ENCODE data around the gene PPP1R14C. TPM values are rescaled to one million over a fixed set of nuclear protein-coding genes. Genes with fewer than 3 reads are reported as not detected.

PPP1R14C gene
- total and polyA plus RNA-seq, 2 donors: 0.42 to 1.9 TPM

GRCh38 chr6:150152891-150153876 is 10.3 kb downstream of the PPP1R14C start:
- Histone ChIP-seq H3K27me3 (ENCODE audit: control insufficient read depth in 2 of 2, insufficient read depth in 1 of 2, low read length in 1 of 2) (peaks cover 0 to 13% of the 10 kb centered on the region in 2 donors), H3K9me3 (ENCODE audit: control insufficient read depth in 2 of 2, insufficient read depth in 1 of 2, low read length in 1 of 2) (no peaks in the 10 kb centered on the region), H3K27ac (ENCODE audit: low read depth in 1 of 2, low read length in 1 of 2) (no peak overlapping the region), H3K4me1 (ENCODE audit: control insufficient read depth in 2 of 2, insufficient read depth in 2 of 2, low read length in 2 of 2) (peaks cover 9 to 25% of the 10 kb centered on the region in 2 donors), H3K4me3 (ENCODE audit: low read length in 2 of 2) (no peak overlapping the region), H3K36me3 (ENCODE audit: control insufficient read depth in 2 of 2, insufficient read depth in 2 of 2, low read length in 1 of 2) (no peaks in the 10 kb centered on the region)
- 42% methylated on average over 9 of the region's 9 CpGs for WGBS
- peak in 2 of 9 donors; percentile 14 to 33 for DNase-seq (ENCODE audit: low read depth in 6 of 9, low spot score in 9 of 9)

DNA sequence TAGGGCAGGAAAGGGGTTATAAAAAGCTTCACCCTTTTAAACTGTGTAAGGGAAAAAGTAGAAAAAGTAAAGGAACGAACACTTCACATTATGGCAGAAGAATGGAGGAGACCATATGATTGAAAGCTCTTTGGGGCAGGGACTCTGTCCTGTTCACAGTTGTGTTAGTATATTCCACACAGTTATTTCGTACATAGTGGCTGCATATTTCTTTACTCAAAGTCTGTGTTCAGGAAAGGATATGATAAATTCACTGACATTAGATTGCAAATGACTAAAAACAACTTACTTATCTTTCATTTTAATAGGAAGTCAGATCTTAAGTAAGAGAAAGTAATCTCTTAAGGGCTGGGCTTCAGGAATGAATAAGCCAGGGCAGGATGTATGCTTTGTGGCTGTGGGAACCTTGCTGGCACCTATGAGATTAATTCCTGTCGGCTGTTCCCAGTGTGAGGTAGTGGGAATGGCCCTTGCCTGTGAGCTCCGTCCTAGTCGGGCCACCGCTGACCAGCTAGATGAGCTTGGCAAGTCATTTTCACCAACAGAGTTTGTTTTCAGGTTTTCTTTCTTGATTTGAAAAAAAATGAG is 11.2 kb downstream of the PPP1R14C start:
- H3K4me3 ChIP-seq (ENCODE audit: low read length in 2 of 2): no peak overlapping the region
- 88% methylated on average over 6 of the region's 6 CpGs for WGBS
- H3K4me1 ChIP-seq (ENCODE audit: control insufficient read depth in 2 of 2, insufficient read depth in 2 of 2, low read length in 2 of 2): peaks cover 9 to 25% of the 10 kb centered on the region in 2 donors
- H3K27me3 ChIP-seq (ENCODE audit: control insufficient read depth in 2 of 2, insufficient read depth in 1 of 2, low read length in 1 of 2): peaks cover 0 to 13% of the 10 kb centered on the region in 2 donors
- no peaks in the 10 kb centered on the region for H3K36me3 ChIP-seq (ENCODE audit: control insufficient read depth in 2 of 2, insufficient read depth in 2 of 2, low read length in 1 of 2)
- DNase-seq (ENCODE audit: low read depth in 6 of 9, low spot score in 9 of 9): no peak
- no peaks in the 10 kb centered on the region for H3K9me3 ChIP-seq (ENCODE audit: control insufficient read depth in 2 of 2, insufficient read depth in 1 of 2, low read length in 1 of 2)
- H3K27ac ChIP-seq (ENCODE audit: low read depth in 1 of 2, low read length in 1 of 2): no peak overlapping the region

DNA sequence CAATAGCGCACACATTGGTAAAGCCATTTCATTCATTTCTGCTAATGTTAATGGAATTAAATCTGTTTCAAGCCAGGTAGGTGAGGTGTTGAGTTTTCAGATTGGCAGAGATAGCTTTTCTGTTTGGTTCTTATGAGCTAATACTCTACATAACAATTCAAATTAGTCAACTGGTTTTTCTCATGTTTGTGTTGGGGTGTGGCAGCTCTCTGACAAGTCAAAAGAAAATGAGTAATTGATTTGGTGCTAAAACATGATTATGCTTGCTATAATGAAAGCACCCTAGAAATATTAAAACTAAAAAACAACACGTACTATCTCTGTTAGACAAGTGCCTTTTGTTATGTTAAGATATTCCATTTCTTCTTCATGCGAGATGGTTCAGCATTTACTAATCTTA is 13.6 kb downstream of the PPP1R14C start:
- H3K4me3 ChIP-seq (ENCODE audit: low read length in 2 of 2): no peak overlapping the region
- DNase-seq (ENCODE audit: low read depth in 6 of 9, low spot score in 9 of 9): no peak
- WGBS: 96% methylated on average over 3 of the region's 3 CpGs
- peaks cover 9 to 13% of the 10 kb centered on the region in 2 donors for H3K4me1 ChIP-seq (ENCODE audit: control insufficient read depth in 2 of 2, insufficient read depth in 2 of 2, low read length in 2 of 2)
- H3K27me3 ChIP-seq (ENCODE audit: control insufficient read depth in 2 of 2, insufficient read depth in 1 of 2, low read length in 1 of 2): peaks cover 0 to 3% of the 10 kb centered on the region in 2 donors
- no peaks in the 10 kb centered on the region for H3K36me3 ChIP-seq (ENCODE audit: control insufficient read depth in 2 of 2, insufficient read depth in 2 of 2, low read length in 1 of 2)
- H3K27ac ChIP-seq (ENCODE audit: low read depth in 1 of 2, low read length in 1 of 2): no peak overlapping the region
- no peaks in the 10 kb centered on the region for H3K9me3 ChIP-seq (ENCODE audit: control insufficient read depth in 2 of 2, insufficient read depth in 1 of 2, low read length in 1 of 2)

GRCh38 chr6:150157081-150157480 is 14.2 kb downstream of the PPP1R14C start:
- H3K4me1 ChIP-seq (ENCODE audit: control insufficient read depth in 2 of 2, insufficient read depth in 2 of 2, low read length in 2 of 2): peaks cover 9 to 13% of the 10 kb centered on the region in 2 donors
- no peak overlapping the region for H3K27ac ChIP-seq (ENCODE audit: low read depth in 1 of 2, low read length in 1 of 2)
- DNase-seq (ENCODE audit: low read depth in 6 of 9, low spot score in 9 of 9): no peak
- 10% methylated on average over 1 of the region's 1 CpG for WGBS
- no peaks in the 10 kb centered on the region for H3K9me3 ChIP-seq (ENCODE audit: control insufficient read depth in 2 of 2, insufficient read depth in 1 of 2, low read length in 1 of 2)
- H3K36me3 ChIP-seq (ENCODE audit: control insufficient read depth in 2 of 2, insufficient read depth in 2 of 2, low read length in 1 of 2): no peaks in the 10 kb centered on the region
- peaks cover 0 to 3% of the 10 kb centered on the region in 2 donors for H3K27me3 ChIP-seq (ENCODE audit: control insufficient read depth in 2 of 2, insufficient read depth in 1 of 2, low read length in 1 of 2)
- no peak overlapping the region for H3K4me3 ChIP-seq (ENCODE audit: low read length in 2 of 2)

DNA sequence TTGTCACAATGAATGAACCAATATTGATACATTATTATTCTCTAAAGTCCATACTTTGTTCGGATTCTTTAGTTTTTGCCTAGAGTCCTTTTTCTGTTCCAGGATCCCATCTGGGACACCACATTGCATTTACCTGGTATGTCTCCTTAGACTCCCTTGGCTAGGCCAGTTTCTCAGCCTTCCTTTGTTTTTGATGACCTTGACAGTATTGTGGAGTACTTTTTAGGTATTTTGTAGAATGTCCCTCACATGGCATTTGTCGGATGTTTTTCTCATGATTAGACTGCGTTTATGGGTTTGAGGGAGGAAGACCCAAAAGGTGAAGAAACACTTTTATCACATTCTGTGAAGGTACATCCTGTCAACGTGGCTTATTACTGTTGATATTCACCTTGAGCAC is 16.9 kb downstream of the PPP1R14C start:
- Histone ChIP-seq H3K27me3 (ENCODE audit: control insufficient read depth in 2 of 2, insufficient read depth in 1 of 2, low read length in 1 of 2) (no peaks in the 10 kb centered on the region), H3K4me3 (ENCODE audit: low read length in 2 of 2) (no peak overlapping the region), H3K4me1 (ENCODE audit: control insufficient read depth in 2 of 2, insufficient read depth in 2 of 2, low read length in 2 of 2) (no peaks in the 10 kb centered on the region), H3K9me3 (ENCODE audit: control insufficient read depth in 2 of 2, insufficient read depth in 1 of 2, low read length in 1 of 2) (no peaks in the 10 kb centered on the region), H3K27ac (ENCODE audit: low read depth in 1 of 2, low read length in 1 of 2) (no peak overlapping the region), H3K36me3 (ENCODE audit: control insufficient read depth in 2 of 2, insufficient read depth in 2 of 2, low read length in 1 of 2) (no peaks in the 10 kb centered on the region)
- DNase-seq (ENCODE audit: low read depth in 6 of 9, low spot score in 9 of 9): no peak
- 97% methylated on average over 4 of the region's 4 CpGs for WGBS

GRCh38 chr6:150163970-150164369 is 21.1 kb downstream of the PPP1R14C start:
- no peaks in the 10 kb centered on the region for H3K9me3 ChIP-seq (ENCODE audit: control insufficient read depth in 2 of 2, insufficient read depth in 1 of 2, low read length in 1 of 2)
- no peak for DNase-seq (ENCODE audit: low read depth in 6 of 9, low spot score in 9 of 9)
- no peak overlapping the region for H3K4me3 ChIP-seq (ENCODE audit: low read length in 2 of 2)
- peaks cover 0 to 3% of the 10 kb centered on the region in 2 donors for H3K4me1 ChIP-seq (ENCODE audit: control insufficient read depth in 2 of 2, insufficient read depth in 2 of 2, low read length in 2 of 2)
- WGBS: 99% methylated on average over 3 of the region's 3 CpGs
- no peak overlapping the region for H3K27ac ChIP-seq (ENCODE audit: low read depth in 1 of 2, low read length in 1 of 2)
- no peaks in the 10 kb centered on the region for H3K36me3 ChIP-seq (ENCODE audit: control insufficient read depth in 2 of 2, insufficient read depth in 2 of 2, low read length in 1 of 2)
- no peaks in the 10 kb centered on the region for H3K27me3 ChIP-seq (ENCODE audit: control insufficient read depth in 2 of 2, insufficient read depth in 1 of 2, low read length in 1 of 2)

DNA sequence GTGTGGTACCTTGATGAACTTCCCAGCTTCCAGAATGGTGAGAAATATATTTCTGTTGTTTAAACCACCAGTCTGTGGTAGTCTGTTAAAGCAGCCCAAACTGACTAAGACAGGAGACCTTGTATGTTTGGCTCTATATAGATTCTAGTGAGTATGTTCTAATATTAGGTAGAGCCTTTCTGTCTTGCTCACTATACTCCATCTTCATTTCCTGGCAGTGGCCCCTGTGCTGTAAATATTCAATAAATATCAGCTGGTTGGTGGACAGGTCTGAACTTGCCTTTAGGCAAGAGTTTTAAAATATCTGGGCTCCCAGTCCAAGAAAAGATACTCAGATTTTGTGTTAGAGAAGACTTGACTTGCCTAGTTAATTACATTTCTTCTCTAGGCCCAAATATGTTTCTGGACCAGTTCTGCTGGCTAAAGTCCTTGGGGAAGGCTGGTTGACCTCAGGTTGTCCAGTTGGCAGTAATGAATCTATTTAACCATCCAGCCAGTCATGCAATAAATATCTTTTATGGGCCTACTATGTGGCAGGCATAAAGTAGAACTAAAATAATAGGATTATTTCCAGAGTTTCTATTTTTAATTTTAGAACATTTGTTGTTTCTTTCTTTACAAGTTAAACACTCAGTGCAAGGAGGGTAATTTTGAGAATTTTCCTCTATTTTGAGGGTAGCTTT is 22.3 kb downstream of the PPP1R14C start:
- H3K36me3 ChIP-seq (ENCODE audit: control insufficient read depth in 2 of 2, insufficient read depth in 2 of 2, low read length in 1 of 2): no peaks in the 10 kb centered on the region
- H3K9me3 ChIP-seq (ENCODE audit: control insufficient read depth in 2 of 2, insufficient read depth in 1 of 2, low read length in 1 of 2): no peaks in the 10 kb centered on the region
- H3K4me3 ChIP-seq (ENCODE audit: low read length in 2 of 2): no peak overlapping the region
- no peaks in the 10 kb centered on the region for H3K27me3 ChIP-seq (ENCODE audit: control insufficient read depth in 2 of 2, insufficient read depth in 1 of 2, low read length in 1 of 2)
- H3K27ac ChIP-seq (ENCODE audit: low read depth in 1 of 2, low read length in 1 of 2): no peak overlapping the region
- no peak for DNase-seq (ENCODE audit: low read depth in 6 of 9, low spot score in 9 of 9)
- H3K4me1 ChIP-seq (ENCODE audit: control insufficient read depth in 2 of 2, insufficient read depth in 2 of 2, low read length in 2 of 2): peaks cover 0 to 3% of the 10 kb centered on the region in 2 donors

DNA sequence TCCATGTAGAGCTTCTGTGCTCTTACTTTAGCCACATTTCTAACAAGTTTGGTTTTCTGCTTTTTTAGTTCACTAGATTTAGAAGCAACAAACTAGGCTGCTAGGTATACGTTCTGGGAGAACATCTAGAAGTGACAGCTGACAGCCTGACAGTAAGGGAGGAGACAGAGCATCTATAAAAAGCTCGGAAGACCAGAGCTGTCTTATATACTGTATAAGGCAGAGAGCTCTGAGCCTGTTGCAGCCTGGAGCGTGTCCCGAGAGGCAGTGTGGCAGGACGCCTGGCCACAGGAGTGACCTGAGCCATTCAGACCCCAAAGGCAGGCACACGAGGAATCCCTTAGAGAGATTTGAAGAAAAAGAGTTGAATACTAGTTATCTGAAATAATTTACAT is 24.6 kb downstream of the PPP1R14C start:
- peaks cover 0 to 3% of the 10 kb centered on the region in 2 donors for H3K4me1 ChIP-seq (ENCODE audit: control insufficient read depth in 2 of 2, insufficient read depth in 2 of 2, low read length in 2 of 2)
- H3K27me3 ChIP-seq (ENCODE audit: control insufficient read depth in 2 of 2, insufficient read depth in 1 of 2, low read length in 1 of 2): no peaks in the 10 kb centered on the region
- no peak overlapping the region for H3K27ac ChIP-seq (ENCODE audit: low read depth in 1 of 2, low read length in 1 of 2)
- H3K4me3 ChIP-seq (ENCODE audit: low read length in 2 of 2): no peak overlapping the region
- WGBS: 93% methylated on average over 6 of the region's 6 CpGs
- no peaks in the 10 kb centered on the region for H3K36me3 ChIP-seq (ENCODE audit: control insufficient read depth in 2 of 2, insufficient read depth in 2 of 2, low read length in 1 of 2)
- DNase-seq (ENCODE audit: low read depth in 6 of 9, low spot score in 9 of 9): no peak
- H3K9me3 ChIP-seq (ENCODE audit: control insufficient read depth in 2 of 2, insufficient read depth in 1 of 2, low read length in 1 of 2): no peaks in the 10 kb centered on the region

- Histone ChIP-seq H3K4me3 (ENCODE audit: low read length in 2 of 2) (no peak overlapping the region), H3K9me3 (ENCODE audit: control insufficient read depth in 2 of 2, insufficient read depth in 1 of 2, low read length in 1 of 2) (no peaks in the 10 kb centered on the region), H3K4me1 (ENCODE audit: control insufficient read depth in 2 of 2, insufficient read depth in 2 of 2, low read length in 2 of 2) (peaks cover 0 to 3% of the 10 kb centered on the region in 2 donors), H3K27me3 (ENCODE audit: control insufficient read depth in 2 of 2, insufficient read depth in 1 of 2, low read length in 1 of 2) (no peaks in the 10 kb centered on the region), H3K27ac (ENCODE audit: low read depth in 1 of 2, low read length in 1 of 2) (no peak overlapping the region), H3K36me3 (ENCODE audit: control insufficient read depth in 2 of 2, insufficient read depth in 2 of 2, low read length in 1 of 2) (no peaks in the 10 kb centered on the region)
- DNase-seq (ENCODE audit: low read depth in 6 of 9, low spot score in 9 of 9): no peak
- 91% methylated on average over 2 of the region's 2 CpGs for WGBS
Measured at GRCh38 chr6:150169181-150169580, 26.3 kb downstream of the PPP1R14C start.
